ENCODE data around the gene S100A9.

The S100A9 gene

DNA sequence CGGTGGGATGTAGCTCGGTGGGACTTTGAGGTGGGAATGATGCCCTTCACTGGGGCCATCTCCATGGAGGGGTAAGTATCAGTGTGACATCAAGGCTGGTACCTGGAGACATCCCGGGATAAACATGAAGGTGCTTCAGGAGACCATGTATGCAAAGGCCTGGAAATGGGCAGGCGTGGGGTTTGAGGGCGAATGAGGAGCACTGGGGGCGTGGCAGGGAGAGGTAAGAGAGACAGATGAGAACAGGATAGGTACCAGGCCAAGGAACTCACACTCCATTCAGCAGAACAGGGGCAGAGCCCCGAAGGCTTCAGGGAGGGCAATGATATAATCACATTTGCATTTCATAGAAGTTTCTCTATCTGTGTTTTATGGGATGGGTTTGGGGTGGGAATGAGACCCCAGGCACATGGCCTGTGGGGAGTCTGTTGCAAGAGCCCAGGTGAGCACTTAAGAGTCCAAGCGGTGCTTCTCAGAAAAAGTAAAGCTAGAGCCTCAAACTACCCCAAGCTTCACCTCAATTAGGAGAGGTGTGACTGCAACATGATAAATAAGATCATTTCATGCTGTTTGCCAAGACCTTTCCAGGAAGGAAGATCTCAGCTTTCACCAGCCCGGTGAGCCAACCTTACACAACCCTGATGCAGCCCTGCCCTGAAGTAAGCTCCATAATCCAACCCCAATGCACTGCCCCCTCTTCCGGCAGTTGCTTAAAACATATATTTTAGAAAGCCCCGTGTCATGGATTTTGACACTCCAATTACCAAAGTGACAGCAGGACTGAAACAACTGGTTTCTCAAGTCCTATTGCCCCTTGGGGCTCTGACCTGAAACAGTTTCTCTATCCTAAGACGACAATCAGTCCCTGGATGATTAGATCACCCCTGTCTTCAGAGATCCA, 7.4 kb downstream of the S100A9 start:
- TF ChIP-seq, protein P1, sequence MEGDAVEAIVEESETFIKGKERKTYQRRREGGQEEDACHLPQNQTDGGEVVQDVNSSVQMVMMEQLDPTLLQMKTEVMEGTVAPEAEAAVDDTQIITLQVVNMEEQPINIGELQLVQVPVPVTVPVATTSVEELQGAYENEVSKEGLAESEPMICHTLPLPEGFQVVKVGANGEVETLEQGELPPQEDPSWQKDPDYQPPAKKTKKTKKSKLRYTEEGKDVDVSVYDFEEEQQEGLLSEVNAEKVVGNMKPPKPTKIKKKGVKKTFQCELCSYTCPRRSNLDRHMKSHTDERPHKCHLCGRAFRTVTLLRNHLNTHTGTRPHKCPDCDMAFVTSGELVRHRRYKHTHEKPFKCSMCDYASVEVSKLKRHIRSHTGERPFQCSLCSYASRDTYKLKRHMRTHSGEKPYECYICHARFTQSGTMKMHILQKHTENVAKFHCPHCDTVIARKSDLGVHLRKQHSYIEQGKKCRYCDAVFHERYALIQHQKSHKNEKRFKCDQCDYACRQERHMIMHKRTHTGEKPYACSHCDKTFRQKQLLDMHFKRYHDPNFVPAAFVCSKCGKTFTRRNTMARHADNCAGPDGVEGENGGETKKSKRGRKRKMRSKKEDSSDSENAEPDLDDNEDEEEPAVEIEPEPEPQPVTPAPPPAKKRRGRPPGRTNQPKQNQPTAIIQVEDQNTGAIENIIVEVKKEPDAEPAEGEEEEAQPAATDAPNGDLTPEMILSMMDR (IDR thresholded peaks at IDR 0.05; ENCODE audit: insufficient read depth, low read length, poor library complexity, severe bottlenecking), result no peak
- Histone ChIP-seq H3K4me3 (replicated peaks; ENCODE audit: low read depth, low read length) (no peak overlapping the region), H3K27me3 (replicated peaks; ENCODE audit: control insufficient read depth, insufficient read depth, low read length) (peaks cover 2% of the 10 kb centered on the region), H3K36me3 (ENCODE audit: control insufficient read depth, insufficient read depth, low read length) (no peaks in the 10 kb centered on the region)
- DNase-seq (ENCODE audit: extremely low read depth, insufficient read length), result no peak

DNA sequence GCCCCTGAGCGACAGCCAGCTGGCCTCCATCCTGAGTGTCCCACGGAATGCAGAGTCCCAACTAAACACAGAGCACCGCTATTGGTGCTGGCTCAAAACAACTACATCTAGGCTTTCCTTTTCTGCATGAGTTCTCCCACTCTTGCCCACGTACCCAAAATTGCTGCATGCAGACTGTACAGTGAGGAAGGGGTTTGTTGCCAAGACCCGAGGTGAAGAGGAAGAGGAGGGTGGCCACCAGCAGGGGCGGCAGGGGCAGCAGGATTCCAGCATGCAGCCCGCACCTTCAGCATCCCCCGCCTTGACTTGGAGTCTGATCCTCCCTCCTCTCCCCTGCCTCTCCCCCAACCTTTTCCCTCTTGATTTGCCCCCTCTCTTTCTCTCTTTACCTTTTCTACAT, 8.0 kb downstream of the S100A9 start:
- no peak for DNase-seq (ENCODE audit: extremely low read depth, insufficient read length)
- peaks cover 2% of the 10 kb centered on the region for H3K27me3 ChIP-seq (replicated peaks; ENCODE audit: control insufficient read depth, insufficient read depth, low read length)
- H3K36me3 ChIP-seq (ENCODE audit: control insufficient read depth, insufficient read depth, low read length), result no peaks in the 10 kb centered on the region
- H3K4me3 ChIP-seq (replicated peaks; ENCODE audit: low read depth, low read length), result no peak overlapping the region
- TF ChIP-seq, protein P1 (IDR thresholded peaks at IDR 0.05; ENCODE audit: insufficient read depth, low read length, poor library complexity, severe bottlenecking), result no peak

DNA sequence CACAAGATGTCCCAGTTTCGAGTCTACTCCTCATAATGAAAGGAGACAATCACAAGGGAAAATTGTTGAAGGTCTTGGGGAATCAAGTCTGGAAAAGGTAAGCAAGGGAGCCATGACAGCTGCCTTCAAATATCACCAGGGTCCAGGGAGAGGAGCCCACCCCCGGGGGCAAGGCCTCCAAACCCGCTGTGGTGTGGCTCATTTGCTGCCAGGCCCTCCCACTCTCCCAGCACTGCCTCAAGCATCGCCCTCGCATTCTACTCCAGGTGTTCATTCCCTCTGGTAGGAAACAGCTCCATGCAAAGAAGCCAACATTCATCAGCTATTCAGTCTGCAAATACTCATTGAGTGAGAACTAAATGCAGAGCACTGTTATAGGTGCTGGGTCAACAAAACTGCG, 8.6 kb downstream of the S100A9 start:
- DNase-seq (ENCODE audit: extremely low read depth, insufficient read length), result no peak
- Histone ChIP-seq H3K4me3 (replicated peaks; ENCODE audit: low read depth, low read length) (no peak overlapping the region), H3K27me3 (replicated peaks; ENCODE audit: control insufficient read depth, insufficient read depth, low read length) (peaks cover 2% of the 10 kb centered on the region), H3K36me3 (ENCODE audit: control insufficient read depth, insufficient read depth, low read length) (no peaks in the 10 kb centered on the region)
- TF ChIP-seq, protein P1 (IDR thresholded peaks at IDR 0.05; ENCODE audit: insufficient read depth, low read length, poor library complexity, severe bottlenecking), result no peak

DNA sequence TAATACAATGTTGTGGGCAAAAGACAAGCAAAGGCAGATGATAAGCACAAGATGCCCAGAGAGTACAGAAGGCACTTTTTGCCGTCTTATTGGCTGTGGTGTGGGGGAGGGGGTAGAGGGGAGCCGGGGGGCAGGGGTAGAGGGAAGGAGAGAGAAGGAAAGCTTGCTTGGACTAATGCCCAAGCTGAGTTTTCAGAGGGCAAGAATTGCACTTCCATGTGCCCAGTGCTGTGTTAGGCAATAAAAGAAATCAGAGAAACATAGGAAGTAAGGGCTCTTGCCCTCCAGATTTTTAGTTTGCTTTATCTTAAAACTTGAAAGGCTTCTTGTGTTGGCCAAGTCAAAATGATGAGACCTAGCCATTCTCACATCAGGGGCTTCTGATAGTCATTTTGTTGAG, 9.4 kb downstream of the S100A9 start:
- TF ChIP-seq, protein P1 (IDR thresholded peaks at IDR 0.05; ENCODE audit: insufficient read depth, low read length, poor library complexity, severe bottlenecking), result no peak
- Histone ChIP-seq H3K4me3 (replicated peaks; ENCODE audit: low read depth, low read length) (no peak overlapping the region), H3K27me3 (replicated peaks; ENCODE audit: control insufficient read depth, insufficient read depth, low read length) (peaks cover 2% of the 10 kb centered on the region), H3K36me3 (ENCODE audit: control insufficient read depth, insufficient read depth, low read length) (no peaks in the 10 kb centered on the region)
- no peak for DNase-seq (ENCODE audit: extremely low read depth, insufficient read length)

DNA sequence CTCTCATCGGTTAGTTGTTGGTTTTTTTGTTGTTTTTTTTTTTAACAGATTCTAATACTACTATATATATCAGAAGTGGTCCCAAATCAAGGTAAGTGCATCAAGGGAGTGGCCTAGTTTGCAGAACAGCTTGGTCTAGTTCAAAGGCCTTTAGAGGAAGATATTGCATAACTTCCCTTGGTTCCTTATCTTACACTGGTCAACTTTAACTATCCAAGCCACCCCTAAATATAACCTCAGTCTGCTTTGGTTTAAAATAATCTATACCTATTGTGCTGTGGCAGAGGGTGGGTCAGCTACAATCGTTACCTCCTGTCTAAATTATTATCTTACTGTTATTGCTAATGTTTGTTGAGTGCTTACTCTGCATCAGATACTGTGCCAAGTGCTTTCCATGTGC, 10.8 kb downstream of the S100A9 start:
- Histone ChIP-seq H3K27me3 (replicated peaks; ENCODE audit: control insufficient read depth, insufficient read depth, low read length) (peaks cover 2% of the 10 kb centered on the region), H3K36me3 (ENCODE audit: control insufficient read depth, insufficient read depth, low read length) (no peaks in the 10 kb centered on the region), H3K4me3 (replicated peaks; ENCODE audit: low read depth, low read length) (no peak overlapping the region)
- TF ChIP-seq, protein P1 (IDR thresholded peaks at IDR 0.05; ENCODE audit: insufficient read depth, low read length, poor library complexity, severe bottlenecking), result no peak
- DNase-seq (ENCODE audit: extremely low read depth, insufficient read length), result no peak

Measured in GM06990 (cell line).